Omental fat pad (tissue), 4 donors: ENCODE results near the gene SLC16A11. TPM values are rescaled to one million over a fixed set of nuclear protein-coding genes. Genes with fewer than 3 reads are reported as not detected.
"Not testable (repeated sequence)": the region's sequence is repeated elsewhere in the genome, so short reads cannot be mapped to it uniquely, and the experiment has no call there.

Experiments
- ATAC-seq: fragments of 150-250 bp; one replicate; pipeline ENCODE4 v1.9.1; 2016; ENCODE audit warnings: mild to moderate bottlenecking, moderate library complexity; ENCODE audit not compliant: low FRiP score
- DNase-seq: peaks from one replicate; pipeline ENCODE4 v3.0.0-alpha.2; 2019; ENCODE audit warnings: low spot score
- CTCF ChIP-seq, 3 donors: fragments of 450-650 bp; IDR thresholded peaks; one replicate each; pipeline ENCODE4 v1.5.1; 2016 to 2017; ENCODE audit warnings: antibody characterized with exemption in 3 of 3, mild to moderate bottlenecking in 3 of 3, moderate library complexity in 2 of 3
- total RNA-seq, 4 donors: library from RNA; depleted of rRNA; stranded (reverse); fragments of >200 nt; gene quantifications; one replicate each; pipeline ENCODE4 v1.1.0, GENCODE V29; 2016

The SLC16A11 gene
- total RNA-seq, result under 1 TPM in 3 of 4 donors, not detected in 1; 0.44 to 0.60 (median 0.47) TPM

- TF ChIP-seq CTCF (IDR thresholded peaks at IDR 0.05), result no peak
- DNase-seq (no peak), ATAC-seq (peak; percentile 19)
These were observed at the start of gene SLC16A11 for GRCh38 chr17:7043497-7044198. SLC16A11 (minus strand) TSS chr17:7044092; CDS start chr17:7043513, 579 bp downstream.

- not testable (repeated sequence) for DNase-seq, ATAC-seq
These were observed 47.6 kb upstream of the SLC16A11 start for GRCh38 chr17:7091311-7092005.

GRCh38 chr17:7089570-7089969, 45.7 kb upstream of the SLC16A11 start:
- DNase-seq, ATAC-seq: not testable (repeated sequence)

- not testable (repeated sequence) for ATAC-seq, DNase-seq
These were observed 44.5 kb upstream of the SLC16A11 start for GRCh38 chr17:7088442-7088841.

- no peak for ATAC-seq
- TF ChIP-seq CTCF (IDR thresholded peaks at IDR 0.05), result no peak
- no peak for DNase-seq
These were observed 40.2 kb upstream of the SLC16A11 start for GRCh38 chr17:7084088-7084487.

GRCh38 chr17:7083592-7083991, 39.7 kb upstream of the SLC16A11 start:
- no peak for TF ChIP-seq CTCF (IDR thresholded peaks at IDR 0.05)
- ATAC-seq, result no peak
- no peak for DNase-seq

GRCh38 chr17:7081341-7082062, 37.6 kb upstream of the SLC16A11 start:
- no peak for TF ChIP-seq CTCF (IDR thresholded peaks at IDR 0.05)
- DNase-seq (no peak), ATAC-seq (no peak)

- no peak for DNase-seq
- peak; percentile 41 for ATAC-seq
These were observed 36.7 kb upstream of the SLC16A11 start for GRCh38 chr17:7080456-7081041.

More at GRCh38 chr17:7080456-7081041, 36.7 kb upstream of the SLC16A11 start:
- no peak for TF ChIP-seq CTCF (IDR thresholded peaks at IDR 0.05)
